Measurements from ENCODE around the gene SLC2A6.

GRCh38 chr9:133425049-133425632 is 53.8 kb downstream of the SLC2A6 start:
- TF ChIP-seq, protein P1, sequence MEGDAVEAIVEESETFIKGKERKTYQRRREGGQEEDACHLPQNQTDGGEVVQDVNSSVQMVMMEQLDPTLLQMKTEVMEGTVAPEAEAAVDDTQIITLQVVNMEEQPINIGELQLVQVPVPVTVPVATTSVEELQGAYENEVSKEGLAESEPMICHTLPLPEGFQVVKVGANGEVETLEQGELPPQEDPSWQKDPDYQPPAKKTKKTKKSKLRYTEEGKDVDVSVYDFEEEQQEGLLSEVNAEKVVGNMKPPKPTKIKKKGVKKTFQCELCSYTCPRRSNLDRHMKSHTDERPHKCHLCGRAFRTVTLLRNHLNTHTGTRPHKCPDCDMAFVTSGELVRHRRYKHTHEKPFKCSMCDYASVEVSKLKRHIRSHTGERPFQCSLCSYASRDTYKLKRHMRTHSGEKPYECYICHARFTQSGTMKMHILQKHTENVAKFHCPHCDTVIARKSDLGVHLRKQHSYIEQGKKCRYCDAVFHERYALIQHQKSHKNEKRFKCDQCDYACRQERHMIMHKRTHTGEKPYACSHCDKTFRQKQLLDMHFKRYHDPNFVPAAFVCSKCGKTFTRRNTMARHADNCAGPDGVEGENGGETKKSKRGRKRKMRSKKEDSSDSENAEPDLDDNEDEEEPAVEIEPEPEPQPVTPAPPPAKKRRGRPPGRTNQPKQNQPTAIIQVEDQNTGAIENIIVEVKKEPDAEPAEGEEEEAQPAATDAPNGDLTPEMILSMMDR (IDR thresholded peaks at IDR 0.05; ENCODE audit: insufficient read depth, low read depth, low read length), result no peak
- TF ChIP-seq EZH2 (IDR thresholded peaks at IDR 0.05; ENCODE audit: insufficient read depth, low read length), result no peak

Data from astrocyte (in vitro differentiated cells and primary cell).